K562 (cell line): ENCODE measurements around the gene DESI2. TPM values are rescaled to one million over a fixed set of nuclear protein-coding genes. Genes with fewer than 3 reads are reported as not detected.
A peak's percentile ranks its signal among the peaks of the same experiment; 100 is the strongest.

Experiments
- ATAC-seq: fragments of 200-7000 bp; cut with Tn5 transposase; 3 replicates; pipeline ENCODE4 v1.9.1; 2020; ENCODE audit warnings: moderate library complexity
- BruUV-seq: library from RNA; stranded (reverse); fragments of 400-500 nt; replicated peaks from 2 replicates; lab custom pipeline; 2021; lab: Mats Ljungman, UMichigan
- CTCF ChIA-PET: fragments of 300-600 bp; formaldehyde crosslinking; extraction: SDS; loops from one replicate; lab custom pipeline; 2021; ENCODE audit warnings: low intra/inter-chr PET ratio; lab: Yijun Ruan, JAX
- POLR2A ChIA-PET: fragments of 300-600, 350-650 bp; sonication (Branson Sonifier 250); formaldehyde crosslinking; extraction: SDS; loops from one replicate; lab custom pipeline; 2021; ENCODE audit warnings: antibody characterized with exemption, inconsistent platforms; lab: Yijun Ruan, JAX
- DNase-seq, 4 experiments: peaks; one replicate each; pipeline versions ENCODE4 v3.0.0 to v3.0.0-alpha.2; 2011 to 2018; ENCODE audit warnings: low spot score in 3 of 4, mixed read lengths in 3 of 4; ENCODE audit errors: extremely low read depth in 1 of 4
- FAIRE-seq: peaks from 2 replicates; lab custom pipeline; 2011; peaks lifted over from hg19 to GRCh38; lab: Jason Lieb, UNC
- H2AFZ ChIP-seq: 2 replicates; pipeline ENCODE4 v1.6.0; 2011; ENCODE audit warnings: low read depth, low read length, control low read depth, inconsistent platforms
- H3K27ac ChIP-seq: fragments of 200-600 bp; 3 replicates; pipeline ENCODE4 v1.8.0; 2011; ENCODE audit warnings: low read depth, mild to moderate bottlenecking, control low read depth, inconsistent platforms, low read length, moderate library complexity, mixed read lengths; ENCODE audit errors: extremely low read depth
- H3K27me3 ChIP-seq, 2 experiments: fragments of 300-600 bp in 1 of 2; 2 replicates in 1 of 2; 3 replicates in 1 of 2; pipeline versions ENCODE4 v1.6.0 to v1.8.0; 2011; ENCODE audit warnings: inconsistent platforms in 2 of 2, low read length in 2 of 2, mild to moderate bottlenecking in 1 of 2, mixed read lengths in 1 of 2, moderate library complexity in 1 of 2; ENCODE audit not compliant: control insufficient read depth in 2 of 2, insufficient read depth in 2 of 2
- H3K36me3 ChIP-seq: fragments of 300-600 bp; 3 replicates; pipeline ENCODE4 v1.8.0; 2011; ENCODE audit warnings: mild to moderate bottlenecking, low read length, inconsistent platforms; ENCODE audit not compliant: control insufficient read depth, insufficient read depth
- H3K4me1 ChIP-seq, 2 experiments: fragments of 200-600 bp in 1 of 2; replicated peaks in 1 of 2; 2 replicates in 1 of 2; 3 replicates in 1 of 2; pipeline versions ENCODE4 v1.5.1 to v1.8.0; 2011; ENCODE audit warnings: inconsistent platforms in 2 of 2, low read length in 2 of 2, mild to moderate bottlenecking in 1 of 2, mixed read lengths in 1 of 2, moderate library complexity in 1 of 2; ENCODE audit not compliant: control insufficient read depth in 2 of 2, insufficient read depth in 2 of 2
- H3K4me2 ChIP-seq: 2 replicates; pipeline ENCODE4 v1.6.1; 2011; ENCODE audit warnings: low read length, control low read depth, inconsistent platforms, mixed read lengths; ENCODE audit not compliant: insufficient read depth
- H3K4me3 ChIP-seq: fragments of 200-600 bp; sonication (generic), shearing (Covaris generic); 2 replicates; pipeline ENCODE4 v1.5.1; 2016; ENCODE audit warnings: control low read depth, inconsistent platforms
- H3K79me2 ChIP-seq: fragments of 200-600 bp; 3 replicates; pipeline ENCODE4 v1.8.0; 2011; ENCODE audit warnings: low read length, inconsistent platforms; ENCODE audit not compliant: control insufficient read depth, insufficient read depth
- H3K9ac ChIP-seq, 2 experiments: 2 replicates each; pipeline versions ENCODE4 v1.6.0 to v1.6.1; 2011; ENCODE audit warnings: low read depth in 2 of 2, low read length in 2 of 2, control low read depth in 1 of 2, inconsistent platforms in 1 of 2, mild to moderate bottlenecking in 1 of 2, mixed read lengths in 1 of 2; ENCODE audit not compliant: insufficient read depth in 1 of 2
- H3K9me1 ChIP-seq: one replicate; pipeline ENCODE4 v1.6.0; 2011; ENCODE audit warnings: inconsistent platforms, mild to moderate bottlenecking, low read length, moderate library complexity; ENCODE audit not compliant: control insufficient read depth, insufficient read depth
- H3K9me3 ChIP-seq: replicated peaks from 2 replicates; pipeline ENCODE4 v1.5.1; 2011; ENCODE audit warnings: low read depth, low read length, inconsistent platforms; ENCODE audit not compliant: control insufficient read depth, insufficient read depth
- H4K20me1 ChIP-seq: replicated peaks from 2 replicates; pipeline ENCODE4 v1.6.1; 2011; ENCODE audit warnings: low read length, inconsistent platforms, mixed read lengths; ENCODE audit not compliant: control insufficient read depth, insufficient read depth
- BRD4 ChIP-seq: fragments of 200-600 bp; sonication (generic); IDR thresholded peaks from 2 replicates; pipeline ENCODE4 v1.6.1; 2017; ENCODE audit warnings: inconsistent platforms
- CEBPB ChIP-seq: fragments of 450-650 bp; IDR thresholded peaks from 2 replicates; pipeline ENCODE4 v1.6.1; 2016; ENCODE audit warnings: missing genetic modification characterization, missing compliant biosample characterization
- GTF2A2 ChIP-seq: IDR thresholded peaks from 2 replicates; pipeline ENCODE4 v1.6.1; 2016; ENCODE audit warnings: mild to moderate bottlenecking, missing genetic modification characterization, missing compliant biosample characterization
- PHF8 ChIP-seq: fragments of 200-600 bp; sonication (generic); IDR thresholded peaks from 2 replicates; pipeline ENCODE4 v1.6.1; 2012; ENCODE audit warnings: mixed run types, mild to moderate bottlenecking, inconsistent platforms, low read length, moderate library complexity, borderline replicate concordance
- SREBF2 ChIP-seq: sonication (generic); formaldehyde crosslinking; IDR thresholded peaks from 2 replicates; pipeline ENCODE4 v1.4.0; 2020; ENCODE audit warnings: mild to moderate bottlenecking, missing genetic modification reagents
- ZNF274 ChIP-seq: IDR thresholded peaks from 2 replicates; pipeline ENCODE4 v1.6.1; 2011; ENCODE audit warnings: low read depth, mild to moderate bottlenecking, low read length, moderate library complexity, borderline replicate concordance
- ZNF444 ChIP-seq: fragments of 250-450 bp; sonication (Bioruptor Pico); IDR thresholded peaks from 2 replicates; pipeline ENCODE4 v1.4.0; 2020; ENCODE audit warnings: mild to moderate bottlenecking, moderate library complexity
- ZNF551 ChIP-seq: fragments of 250-450 bp; sonication (Bioruptor Pico); IDR thresholded peaks from 2 replicates; pipeline ENCODE4 v1.5.0; 2021; ENCODE audit warnings: mild to moderate bottlenecking, moderate library complexity
- ZNF589 ChIP-seq: fragments of 200-800 bp; sonication (Bioruptor generic); IDR thresholded peaks from 2 replicates; pipeline ENCODE4 v1.6.1; 2016; ENCODE audit warnings: low read depth, missing genetic modification characterization, missing compliant biosample characterization
- WGBS: fragments of 100-300 bp; shearing (Covaris generic); methylation state at CpG from one replicate; pipeline ENCODE4 v1.1.6; 2016; ENCODE audit warnings: low coverage, mixed read lengths; ENCODE audit not compliant: insufficient coverage; ENCODE audit errors: missing lambda C conversion rate; 5-methylcytosine and 5-hydroxymethylcytosine counted together
- in situ Hi-C: fragments of 300-500 bp; cut with MboI; formaldehyde crosslinking; loops from 4 replicates; pipeline ENCODE4 v1.15.0; 2018; ENCODE audit warnings: inconsistent platforms, mixed read lengths
- intact Hi-C: fragments of 100-400 bp; cut with micrococcal nuclease; formaldehyde crosslinking; loops from 2 replicates; pipeline ENCODE4 v1.14.2; 2022
- polyA plus RNA-seq, 8 experiments: library from polyadenylated mRNA; depleted of rRNA in 4 of 8; stranded (reverse) in 5 of 8; unstranded in 3 of 8; fragments of >200 nt; fragmentation: Nextera tagmentation in 2 of 8; fragmentation: Illumina TruSeq in 1 of 8; extraction: Ambion mirVana in 2 of 8; extraction: Trizol in 1 of 8; gene quantifications; 2 replicates each; pipeline versions ENCODE4 v1.2.1 to v1.2.3, GENCODE V29; 2011 to 2014; ENCODE audit warnings: inconsistent platforms in 1 of 8, missing spikeins in 1 of 8
- total RNA-seq, 7 experiments: library from RNA; depleted of rRNA in 6 of 7; stranded (reverse); fragments of >200 nt in 6 of 7; fragmentation: Illumina TruSeq in 2 of 7; extraction: Trizol in 2 of 7; gene quantifications; 2 replicates each; pipeline versions ENCODE4 v1.2.1 to v1.2.3, GENCODE V29; 2011 to 2021; ENCODE audit warnings: low replicate concordance in 1 of 7
- TF ChIP-seq, protein P1 (sequence below): fragments of 450-650 bp; IDR thresholded peaks from 2 replicates; pipeline ENCODE4 v1.6.1; 2016; ENCODE audit warnings: borderline replicate concordance
- TF ChIP-seq, protein P2 (sequence below): fragments of 250-450 bp; sonication (Bioruptor Pico); IDR thresholded peaks from 2 replicates; pipeline ENCODE4 v1.8.0; 2021; ENCODE audit warnings: borderline replicate concordance, mild to moderate bottlenecking, moderate library complexity; ENCODE audit not compliant: poor library complexity, severe bottlenecking
- TF ChIP-seq, protein P3 (sequence below): sonication (generic); formaldehyde crosslinking; IDR thresholded peaks from 2 replicates; pipeline ENCODE4 v1.8.1; 2023; ENCODE audit warnings: mild to moderate bottlenecking, missing genetic modification reagents
- TF ChIP-seq, protein P4 (sequence below), 2 experiments: fragments of 450-650 bp; conservative IDR thresholded peaks; 2 replicates each; pipeline ENCODE4 v1.6.1; 2017; ENCODE audit warnings: mild to moderate bottlenecking in 2 of 2, moderate library complexity in 2 of 2
- TF ChIP-seq, protein P5 (sequence below): sonication (generic); formaldehyde crosslinking; IDR thresholded peaks from 2 replicates; pipeline ENCODE4 v1.5.0; 2020; ENCODE audit warnings: missing genetic modification reagents

The DESI2 gene
- total and polyA plus RNA-seq, 9 of the 15 experiments (the other 6 are each of a cell fraction or from before 2014, with no cell fraction given): 17.4 to 59.4 (median 38.4) TPM

DNA sequence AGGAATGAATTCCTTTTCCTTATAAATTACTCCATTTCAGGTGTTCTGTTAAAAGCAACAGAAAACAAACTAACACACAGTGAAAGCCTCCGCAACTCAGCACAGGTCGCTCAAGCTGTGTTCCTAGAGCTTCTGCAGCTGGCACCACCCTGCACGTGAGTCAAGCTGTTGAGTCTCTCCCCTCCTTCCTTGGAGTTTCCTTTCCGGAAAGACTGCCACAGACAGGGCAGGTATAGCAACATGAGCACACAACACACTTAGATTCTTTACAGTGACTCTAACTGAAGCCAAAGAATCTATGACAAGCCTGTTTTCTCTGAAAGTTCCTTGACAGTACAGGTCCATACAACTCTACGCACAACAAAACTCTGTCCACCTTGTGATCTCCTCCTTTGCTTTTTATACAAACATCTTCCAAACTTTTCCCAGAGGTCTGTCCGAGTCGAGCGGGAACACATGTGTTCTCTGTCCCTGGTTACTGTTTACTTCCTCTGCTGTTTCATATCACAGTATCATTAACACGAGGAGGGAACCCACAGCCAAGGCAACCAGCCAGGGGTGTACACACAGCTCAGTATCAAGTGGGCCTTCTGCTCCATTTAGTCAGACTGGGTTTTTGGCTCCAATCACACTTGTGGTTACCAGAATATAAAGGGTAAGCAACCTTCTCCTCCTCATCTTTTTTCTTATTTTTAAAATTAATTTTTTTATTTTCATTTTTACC lies 38.7 kb upstream of the DESI2 start:
- peaks cover 15 to 20% of the 10 kb centered on the region in 2 experiments for H3K27me3 ChIP-seq
- H3K9me3 ChIP-seq: no peaks in the 10 kb centered on the region
- ChIA-PET CTCF (no interaction called here), POLR2A (interaction anchor here (0.5 kb wide), 1 partner anchor 120 kb away, joined by 3 read pairs; no protein-coding TSS in a partner anchor)
- H4K20me1 ChIP-seq: no peaks in the 10 kb centered on the region
- H3K79me2 ChIP-seq: no peaks in the 10 kb centered on the region
- H3K4me2 ChIP-seq: no peak overlapping the region
- no peak overlapping the region for H3K27ac ChIP-seq
- 4% methylated on average over 9 of the region's 9 CpGs for WGBS
- H3K4me1 ChIP-seq: no peaks in the 10 kb centered on the region
- no peaks in the 10 kb centered on the region for H3K9me1 ChIP-seq
- DNase-seq: no peak
- H3K36me3 ChIP-seq: no peaks in the 10 kb centered on the region
- H2AFZ ChIP-seq: no peak overlapping the region
- intact Hi-C loops (no loop called here), in situ Hi-C loops (loop anchor here (25.0 kb wide), 1 partner anchor 423 kb away; no protein-coding TSS in a partner anchor)
- FAIRE-seq: no peak
- no peak overlapping the region for H3K4me3 ChIP-seq
- H3K9ac ChIP-seq: no peak overlapping the region
- peak; percentile 53 for ATAC-seq
- no TSS peak for BruUV-seq
- no peak for TF ChIP-seq SREBF2
- no peak for TF ChIP-seq GTF2A2 (tag)
- TF ChIP-seq, protein P1, sequence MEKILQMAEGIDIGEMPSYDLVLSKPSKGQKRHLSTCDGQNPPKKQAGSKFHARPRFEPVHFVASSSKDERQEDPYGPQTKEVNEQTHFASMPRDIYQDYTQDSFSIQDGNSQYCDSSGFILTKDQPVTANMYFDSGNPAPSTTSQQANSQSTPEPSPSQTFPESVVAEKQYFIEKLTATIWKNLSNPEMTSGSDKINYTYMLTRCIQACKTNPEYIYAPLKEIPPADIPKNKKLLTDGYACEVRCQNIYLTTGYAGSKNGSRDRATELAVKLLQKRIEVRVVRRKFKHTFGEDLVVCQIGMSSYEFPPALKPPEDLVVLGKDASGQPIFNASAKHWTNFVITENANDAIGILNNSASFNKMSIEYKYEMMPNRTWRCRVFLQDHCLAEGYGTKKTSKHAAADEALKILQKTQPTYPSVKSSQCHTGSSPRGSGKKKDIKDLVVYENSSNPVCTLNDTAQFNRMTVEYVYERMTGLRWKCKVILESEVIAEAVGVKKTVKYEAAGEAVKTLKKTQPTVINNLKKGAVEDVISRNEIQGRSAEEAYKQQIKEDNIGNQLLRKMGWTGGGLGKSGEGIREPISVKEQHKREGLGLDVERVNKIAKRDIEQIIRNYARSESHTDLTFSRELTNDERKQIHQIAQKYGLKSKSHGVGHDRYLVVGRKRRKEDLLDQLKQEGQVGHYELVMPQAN: no peak
- no peak for TF ChIP-seq ZNF589 (CRISPR knock-in tag)
- TF ChIP-seq, protein P2, sequence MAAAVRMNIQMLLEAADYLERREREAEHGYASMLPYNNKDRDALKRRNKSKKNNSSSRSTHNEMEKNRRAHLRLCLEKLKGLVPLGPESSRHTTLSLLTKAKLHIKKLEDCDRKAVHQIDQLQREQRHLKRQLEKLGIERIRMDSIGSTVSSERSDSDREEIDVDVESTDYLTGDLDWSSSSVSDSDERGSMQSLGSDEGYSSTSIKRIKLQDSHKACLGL (CRISPR knock-in tag): no peak
- no peak for TF ChIP-seq CEBPB (tag)
- no peak for TF ChIP-seq ZNF274
- TF ChIP-seq, protein P3, sequence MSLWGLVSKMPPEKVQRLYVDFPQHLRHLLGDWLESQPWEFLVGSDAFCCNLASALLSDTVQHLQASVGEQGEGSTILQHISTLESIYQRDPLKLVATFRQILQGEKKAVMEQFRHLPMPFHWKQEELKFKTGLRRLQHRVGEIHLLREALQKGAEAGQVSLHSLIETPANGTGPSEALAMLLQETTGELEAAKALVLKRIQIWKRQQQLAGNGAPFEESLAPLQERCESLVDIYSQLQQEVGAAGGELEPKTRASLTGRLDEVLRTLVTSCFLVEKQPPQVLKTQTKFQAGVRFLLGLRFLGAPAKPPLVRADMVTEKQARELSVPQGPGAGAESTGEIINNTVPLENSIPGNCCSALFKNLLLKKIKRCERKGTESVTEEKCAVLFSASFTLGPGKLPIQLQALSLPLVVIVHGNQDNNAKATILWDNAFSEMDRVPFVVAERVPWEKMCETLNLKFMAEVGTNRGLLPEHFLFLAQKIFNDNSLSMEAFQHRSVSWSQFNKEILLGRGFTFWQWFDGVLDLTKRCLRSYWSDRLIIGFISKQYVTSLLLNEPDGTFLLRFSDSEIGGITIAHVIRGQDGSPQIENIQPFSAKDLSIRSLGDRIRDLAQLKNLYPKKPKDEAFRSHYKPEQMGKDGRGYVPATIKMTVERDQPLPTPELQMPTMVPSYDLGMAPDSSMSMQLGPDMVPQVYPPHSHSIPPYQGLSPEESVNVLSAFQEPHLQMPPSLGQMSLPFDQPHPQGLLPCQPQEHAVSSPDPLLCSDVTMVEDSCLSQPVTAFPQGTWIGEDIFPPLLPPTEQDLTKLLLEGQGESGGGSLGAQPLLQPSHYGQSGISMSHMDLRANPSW (CRISPR knock-in tag): no peak
- no peak for TF ChIP-seq PHF8
- no peak for TF ChIP-seq BRD4
- TF ChIP-seq ZNF551 (CRISPR knock-in tag): no peak
- TF ChIP-seq, protein P4, sequence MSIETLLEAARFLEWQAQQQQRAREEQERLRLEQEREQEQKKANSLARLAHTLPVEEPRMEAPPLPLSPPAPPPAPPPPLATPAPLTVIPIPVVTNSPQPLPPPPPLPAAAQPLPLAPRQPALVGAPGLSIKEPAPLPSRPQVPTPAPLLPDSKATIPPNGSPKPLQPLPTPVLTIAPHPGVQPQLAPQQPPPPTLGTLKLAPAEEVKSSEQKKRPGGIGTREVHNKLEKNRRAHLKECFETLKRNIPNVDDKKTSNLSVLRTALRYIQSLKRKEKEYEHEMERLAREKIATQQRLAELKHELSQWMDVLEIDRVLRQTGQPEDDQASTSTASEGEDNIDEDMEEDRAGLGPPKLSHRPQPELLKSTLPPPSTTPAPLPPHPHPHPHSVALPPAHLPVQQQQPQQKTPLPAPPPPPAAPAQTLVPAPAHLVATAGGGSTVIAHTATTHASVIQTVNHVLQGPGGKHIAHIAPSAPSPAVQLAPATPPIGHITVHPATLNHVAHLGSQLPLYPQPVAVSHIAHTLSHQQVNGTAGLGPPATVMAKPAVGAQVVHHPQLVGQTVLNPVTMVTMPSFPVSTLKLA (conservative IDR thresholded peaks at IDR 0.05): no peak
- TF ChIP-seq ZNF444 (CRISPR knock-in tag): no peak
- TF ChIP-seq, protein P5, sequence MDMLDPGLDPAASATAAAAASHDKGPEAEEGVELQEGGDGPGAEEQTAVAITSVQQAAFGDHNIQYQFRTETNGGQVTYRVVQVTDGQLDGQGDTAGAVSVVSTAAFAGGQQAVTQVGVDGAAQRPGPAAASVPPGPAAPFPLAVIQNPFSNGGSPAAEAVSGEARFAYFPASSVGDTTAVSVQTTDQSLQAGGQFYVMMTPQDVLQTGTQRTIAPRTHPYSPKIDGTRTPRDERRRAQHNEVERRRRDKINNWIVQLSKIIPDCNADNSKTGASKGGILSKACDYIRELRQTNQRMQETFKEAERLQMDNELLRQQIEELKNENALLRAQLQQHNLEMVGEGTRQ (CRISPR knock-in tag): no peak
